ENCODE results near the gene CLRN3.

DNA sequence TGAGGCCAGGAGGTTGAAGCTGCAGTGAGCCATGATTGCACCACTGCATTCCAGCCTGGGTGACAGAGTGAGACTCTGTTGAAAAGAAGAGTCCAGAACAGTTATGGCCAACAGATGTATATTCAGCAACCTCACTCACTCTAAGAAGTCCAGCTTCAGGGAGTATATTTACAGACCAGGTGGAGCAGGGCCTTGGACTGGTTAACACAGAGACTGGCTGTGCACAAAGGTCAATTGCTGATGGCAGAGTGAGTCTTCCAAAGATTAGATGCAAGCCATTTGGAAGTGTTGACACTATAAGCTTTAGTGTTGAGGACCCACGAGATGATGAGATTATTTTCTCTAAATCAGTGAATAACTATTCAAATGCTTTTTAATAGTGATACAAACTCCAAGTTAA lies 24.9 kb downstream of the CLRN3 start:
- TF ChIP-seq, protein P1, sequence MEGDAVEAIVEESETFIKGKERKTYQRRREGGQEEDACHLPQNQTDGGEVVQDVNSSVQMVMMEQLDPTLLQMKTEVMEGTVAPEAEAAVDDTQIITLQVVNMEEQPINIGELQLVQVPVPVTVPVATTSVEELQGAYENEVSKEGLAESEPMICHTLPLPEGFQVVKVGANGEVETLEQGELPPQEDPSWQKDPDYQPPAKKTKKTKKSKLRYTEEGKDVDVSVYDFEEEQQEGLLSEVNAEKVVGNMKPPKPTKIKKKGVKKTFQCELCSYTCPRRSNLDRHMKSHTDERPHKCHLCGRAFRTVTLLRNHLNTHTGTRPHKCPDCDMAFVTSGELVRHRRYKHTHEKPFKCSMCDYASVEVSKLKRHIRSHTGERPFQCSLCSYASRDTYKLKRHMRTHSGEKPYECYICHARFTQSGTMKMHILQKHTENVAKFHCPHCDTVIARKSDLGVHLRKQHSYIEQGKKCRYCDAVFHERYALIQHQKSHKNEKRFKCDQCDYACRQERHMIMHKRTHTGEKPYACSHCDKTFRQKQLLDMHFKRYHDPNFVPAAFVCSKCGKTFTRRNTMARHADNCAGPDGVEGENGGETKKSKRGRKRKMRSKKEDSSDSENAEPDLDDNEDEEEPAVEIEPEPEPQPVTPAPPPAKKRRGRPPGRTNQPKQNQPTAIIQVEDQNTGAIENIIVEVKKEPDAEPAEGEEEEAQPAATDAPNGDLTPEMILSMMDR (IDR thresholded peaks at IDR 0.05): no peak
- no peak for TF ChIP-seq EP300 (IDR thresholded peaks at IDR 0.05)
- no peak for TF ChIP-seq SMC3 (IDR thresholded peaks at IDR 0.05)
- TF ChIP-seq POLR2A (IDR thresholded peaks at IDR 0.05; ENCODE audit: low read length): no peak
- TF ChIP-seq, protein P2, sequence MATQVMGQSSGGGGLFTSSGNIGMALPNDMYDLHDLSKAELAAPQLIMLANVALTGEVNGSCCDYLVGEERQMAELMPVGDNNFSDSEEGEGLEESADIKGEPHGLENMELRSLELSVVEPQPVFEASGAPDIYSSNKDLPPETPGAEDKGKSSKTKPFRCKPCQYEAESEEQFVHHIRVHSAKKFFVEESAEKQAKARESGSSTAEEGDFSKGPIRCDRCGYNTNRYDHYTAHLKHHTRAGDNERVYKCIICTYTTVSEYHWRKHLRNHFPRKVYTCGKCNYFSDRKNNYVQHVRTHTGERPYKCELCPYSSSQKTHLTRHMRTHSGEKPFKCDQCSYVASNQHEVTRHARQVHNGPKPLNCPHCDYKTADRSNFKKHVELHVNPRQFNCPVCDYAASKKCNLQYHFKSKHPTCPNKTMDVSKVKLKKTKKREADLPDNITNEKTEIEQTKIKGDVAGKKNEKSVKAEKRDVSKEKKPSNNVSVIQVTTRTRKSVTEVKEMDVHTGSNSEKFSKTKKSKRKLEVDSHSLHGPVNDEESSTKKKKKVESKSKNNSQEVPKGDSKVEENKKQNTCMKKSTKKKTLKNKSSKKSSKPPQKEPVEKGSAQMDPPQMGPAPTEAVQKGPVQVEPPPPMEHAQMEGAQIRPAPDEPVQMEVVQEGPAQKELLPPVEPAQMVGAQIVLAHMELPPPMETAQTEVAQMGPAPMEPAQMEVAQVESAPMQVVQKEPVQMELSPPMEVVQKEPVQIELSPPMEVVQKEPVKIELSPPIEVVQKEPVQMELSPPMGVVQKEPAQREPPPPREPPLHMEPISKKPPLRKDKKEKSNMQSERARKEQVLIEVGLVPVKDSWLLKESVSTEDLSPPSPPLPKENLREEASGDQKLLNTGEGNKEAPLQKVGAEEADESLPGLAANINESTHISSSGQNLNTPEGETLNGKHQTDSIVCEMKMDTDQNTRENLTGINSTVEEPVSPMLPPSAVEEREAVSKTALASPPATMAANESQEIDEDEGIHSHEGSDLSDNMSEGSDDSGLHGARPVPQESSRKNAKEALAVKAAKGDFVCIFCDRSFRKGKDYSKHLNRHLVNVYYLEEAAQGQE (IDR thresholded peaks at IDR 0.05): no peak
- TF ChIP-seq ZFP36 (IDR thresholded peaks at IDR 0.05; ENCODE audit: borderline replicate concordance, partially characterized antibody): no peak
- TF ChIP-seq KDM1A (IDR thresholded peaks at IDR 0.05; ENCODE audit: low read depth): no peak
- TF ChIP-seq POLR2AphosphoS2 (conservative IDR thresholded peaks at IDR 0.05; ENCODE audit: low read length): no peak
- TF ChIP-seq PHF8 (IDR thresholded peaks at IDR 0.05; ENCODE audit: borderline replicate concordance, low read depth): no peak
- TF ChIP-seq, protein P3, sequence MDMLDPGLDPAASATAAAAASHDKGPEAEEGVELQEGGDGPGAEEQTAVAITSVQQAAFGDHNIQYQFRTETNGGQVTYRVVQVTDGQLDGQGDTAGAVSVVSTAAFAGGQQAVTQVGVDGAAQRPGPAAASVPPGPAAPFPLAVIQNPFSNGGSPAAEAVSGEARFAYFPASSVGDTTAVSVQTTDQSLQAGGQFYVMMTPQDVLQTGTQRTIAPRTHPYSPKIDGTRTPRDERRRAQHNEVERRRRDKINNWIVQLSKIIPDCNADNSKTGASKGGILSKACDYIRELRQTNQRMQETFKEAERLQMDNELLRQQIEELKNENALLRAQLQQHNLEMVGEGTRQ (IDR thresholded peaks at IDR 0.05): no peak
- no peak for TF ChIP-seq HDAC2 (IDR thresholded peaks at IDR 0.05)
- TF ChIP-seq MAFK (IDR thresholded peaks at IDR 0.05; ENCODE audit: partially characterized antibody): no peak
- no peak for TF ChIP-seq RAD21 (conservative IDR thresholded peaks at IDR 0.05 in 1 of 2, IDR thresholded peaks at IDR 0.05 in 1 of 2)

All from A549 (cell line).